GM12892 (cell line): Measurements from ENCODE around the gene FCER1G.

Experiments used
- POLR2A ChIP-seq: IDR thresholded peaks from 2 replicates; pipeline ENCODE4 v1.6.1; 2011; ENCODE audit warnings: low read depth, low read length, control low read depth
- POLR2AphosphoS5 ChIP-seq: IDR thresholded peaks from 2 replicates; pipeline ENCODE4 v1.6.1; 2011; ENCODE audit warnings: low read depth, low read length, control low read depth

GRCh38 chr1:161176468-161177111 is 38.5 kb upstream of the FCER1G start:
- TF ChIP-seq POLR2A (no peak), POLR2AphosphoS5 (no peak)
